Adrenal gland (tissue), 5 donors: ENCODE measurements around the gene FPR1.

Source experiments
- POLR2A ChIP-seq, 2 donors: fragments of 450-650 bp; IDR thresholded peaks; one replicate each; pipeline ENCODE4 v1.6.1; 2017; ENCODE audit warnings: antibody characterized with exemption in 2 of 2, mild to moderate bottlenecking in 2 of 2, moderate library complexity in 1 of 2
- TF ChIP-seq, protein P1 (sequence below), 6 experiments: fragments of 450-650 bp in 4 of 6; fragments of 200-600 bp in 2 of 6; sonication (generic) in 1 of 6; IDR thresholded peaks; 1 replicate in 5 of 6; 2 replicates in 1 of 6; pipeline versions ENCODE4 v1.5.1 to v1.8.0; 2016 to 2021; ENCODE audit warnings: antibody characterized with exemption in 6 of 6, mild to moderate bottlenecking in 2 of 6, moderate library complexity in 1 of 6
- donor health status: DM: no; HTN: no; CAD: no.

DNA sequence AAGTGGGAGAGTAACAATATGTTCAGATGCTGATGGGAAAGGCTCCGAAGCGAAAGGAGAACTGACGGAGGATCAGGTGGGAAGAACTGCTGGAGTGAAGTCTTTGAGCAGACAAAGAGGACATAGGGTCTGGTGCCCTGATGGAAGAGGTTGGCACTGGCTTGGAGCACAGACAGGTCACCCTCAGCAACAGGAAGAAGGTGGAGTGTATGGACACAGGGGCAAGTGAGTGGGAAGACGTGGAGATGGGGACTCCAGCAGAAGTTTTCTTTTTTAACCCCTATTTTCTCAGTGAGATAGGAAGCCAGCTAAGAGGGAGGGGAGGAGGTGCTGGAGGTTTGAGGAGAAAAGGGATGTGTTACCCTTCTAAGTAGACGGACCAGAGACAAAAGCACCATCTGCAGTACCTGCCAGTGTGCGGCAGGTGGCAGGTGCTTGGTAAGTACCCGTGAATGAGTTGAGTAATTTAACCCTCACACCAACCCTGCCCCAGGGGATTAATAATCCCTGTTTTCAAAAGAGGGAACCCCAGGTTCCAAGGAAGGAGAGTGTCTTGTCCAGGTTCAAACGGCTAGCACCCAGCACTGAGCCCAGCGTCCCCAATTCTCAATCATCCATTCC is 39.1 kb downstream of the FPR1 start:
- TF ChIP-seq, protein P1, sequence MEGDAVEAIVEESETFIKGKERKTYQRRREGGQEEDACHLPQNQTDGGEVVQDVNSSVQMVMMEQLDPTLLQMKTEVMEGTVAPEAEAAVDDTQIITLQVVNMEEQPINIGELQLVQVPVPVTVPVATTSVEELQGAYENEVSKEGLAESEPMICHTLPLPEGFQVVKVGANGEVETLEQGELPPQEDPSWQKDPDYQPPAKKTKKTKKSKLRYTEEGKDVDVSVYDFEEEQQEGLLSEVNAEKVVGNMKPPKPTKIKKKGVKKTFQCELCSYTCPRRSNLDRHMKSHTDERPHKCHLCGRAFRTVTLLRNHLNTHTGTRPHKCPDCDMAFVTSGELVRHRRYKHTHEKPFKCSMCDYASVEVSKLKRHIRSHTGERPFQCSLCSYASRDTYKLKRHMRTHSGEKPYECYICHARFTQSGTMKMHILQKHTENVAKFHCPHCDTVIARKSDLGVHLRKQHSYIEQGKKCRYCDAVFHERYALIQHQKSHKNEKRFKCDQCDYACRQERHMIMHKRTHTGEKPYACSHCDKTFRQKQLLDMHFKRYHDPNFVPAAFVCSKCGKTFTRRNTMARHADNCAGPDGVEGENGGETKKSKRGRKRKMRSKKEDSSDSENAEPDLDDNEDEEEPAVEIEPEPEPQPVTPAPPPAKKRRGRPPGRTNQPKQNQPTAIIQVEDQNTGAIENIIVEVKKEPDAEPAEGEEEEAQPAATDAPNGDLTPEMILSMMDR (IDR thresholded peaks at IDR 0.05) = peak in 5 of 6 experiments; percentile 12 to 40 (median 25)
- TF ChIP-seq POLR2A (IDR thresholded peaks at IDR 0.05) = no peak
